ENCODE data around the gene DDX41. TPM values are rescaled to one million over a fixed set of nuclear protein-coding genes. Genes with fewer than 3 reads are reported as not detected.

DDX41 gene
- total RNA-seq, 2 donors from 2014 or later, result 53.7 to 138 TPM

- ATAC-seq (ENCODE audit: insufficient number of reproducible peaks, low FRiP score, low read depth), result no peak
- no peaks in the 10 kb centered on the region for H3K27me3 ChIP-seq (replicated peaks; ENCODE audit: insufficient read depth)
- peaks cover 6% of the 10 kb centered on the region for H3K36me3 ChIP-seq
- peaks cover 3 to 15% of the 10 kb centered on the region in 2 donors for H3K4me1 ChIP-seq (ENCODE audit: control insufficient read depth in 1 of 2, low read depth in 2 of 2)
- no peak overlapping the region for H3K27ac ChIP-seq
- no peak overlapping the region for H3K4me3 ChIP-seq
- DNase-seq (ENCODE audit: low spot score), result peak; percentile 79
- no peaks in the 10 kb centered on the region for H3K9me3 ChIP-seq
- TF ChIP-seq CTCF (IDR thresholded peaks at IDR 0.05), result peak; percentile 96
Observed at GRCh38 chr5:177500685-177501522, 15.9 kb downstream of the DDX41 start.

- Histone ChIP-seq H3K4me3 (no peak overlapping the region), H3K36me3 (peaks cover 7% of the 10 kb centered on the region), H3K9me3 (no peaks in the 10 kb centered on the region), H3K27ac (no peak overlapping the region), H3K4me1 (ENCODE audit: control insufficient read depth in 1 of 2, low read depth in 2 of 2) (peaks cover 12 to 25% of the 10 kb centered on the region in 2 donors), H3K27me3 (replicated peaks; ENCODE audit: insufficient read depth) (no peaks in the 10 kb centered on the region)
- no peak for TF ChIP-seq CTCF (IDR thresholded peaks at IDR 0.05)
- no peak for DNase-seq (ENCODE audit: low spot score)
- no peak for ATAC-seq (ENCODE audit: insufficient number of reproducible peaks, low FRiP score, low read depth)
Observed at GRCh38 chr5:177499842-177500241, 16.9 kb downstream of the DDX41 start.

DNA sequence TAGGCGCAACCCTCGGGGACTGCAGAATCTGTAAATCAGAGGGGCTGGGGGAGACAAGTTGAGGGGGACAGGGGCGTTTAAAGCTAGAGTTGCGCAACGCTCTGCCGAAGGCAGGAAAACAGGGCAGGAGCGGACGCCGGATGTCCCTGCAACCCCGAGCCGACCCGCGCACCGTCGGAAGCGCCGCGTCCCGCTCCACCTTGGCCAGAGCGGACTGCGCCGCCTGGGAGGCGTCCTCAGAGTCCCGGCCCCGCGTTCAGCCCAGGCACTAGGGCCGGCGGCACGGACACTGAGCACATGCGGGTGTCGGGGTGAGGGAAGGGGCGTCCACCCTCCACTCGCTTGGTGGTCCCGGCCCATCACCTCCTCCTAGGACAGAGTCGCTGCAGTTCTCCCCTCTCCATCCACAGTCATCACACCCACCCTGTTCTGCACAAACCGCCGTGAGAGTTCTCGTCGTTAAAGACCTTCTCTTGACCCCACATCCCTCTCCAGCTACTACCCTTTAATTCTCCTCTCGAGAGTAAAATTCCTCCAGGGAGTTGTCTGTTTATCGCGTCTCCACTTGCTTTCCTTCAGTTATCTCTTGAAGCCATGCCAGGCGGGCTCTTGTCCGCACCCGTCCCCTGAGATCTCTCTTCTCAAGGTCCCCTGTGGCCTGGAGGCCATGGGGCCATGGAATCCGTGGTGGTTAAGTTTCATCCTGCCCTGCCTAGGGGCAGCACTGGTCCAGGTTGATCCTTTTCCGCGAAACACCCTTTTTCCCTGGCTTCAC, 18.6 kb downstream of the DDX41 start:
- Histone ChIP-seq H3K9me3 (no peaks in the 10 kb centered on the region), H3K27me3 (replicated peaks; ENCODE audit: insufficient read depth) (no peaks in the 10 kb centered on the region), H3K27ac (peak overlapping the region; percentile 33 to 100), H3K36me3 (peaks cover 14% of the 10 kb centered on the region), H3K4me3 (peak overlapping the region; percentile 90), H3K4me1 (ENCODE audit: control insufficient read depth in 1 of 2, low read depth in 2 of 2) (peaks cover 27 to 42% of the 10 kb centered on the region in 2 donors)
- DNase-seq (ENCODE audit: low spot score), result no peak
- no peak for TF ChIP-seq CTCF (IDR thresholded peaks at IDR 0.05)
- no peak for ATAC-seq (ENCODE audit: insufficient number of reproducible peaks, low FRiP score, low read depth)

- Histone ChIP-seq H3K9me3 (no peaks in the 10 kb centered on the region), H3K4me3 (peak within 1 kb of the TSS; percentile 90), H3K27me3 (replicated peaks; ENCODE audit: insufficient read depth) (no peaks in the 10 kb centered on the region), H3K4me1 (ENCODE audit: control insufficient read depth in 1 of 2, low read depth in 2 of 2) (peaks cover 34 to 49% of the 10 kb centered on the region in 2 donors), H3K27ac (peak within 1 kb of the TSS; percentile 100), H3K36me3 (peaks cover 20% of the 10 kb centered on the region)
- DNase-seq (ENCODE audit: low spot score) (peak; percentile 86), ATAC-seq (ENCODE audit: insufficient number of reproducible peaks, low FRiP score, low read depth) (peak; percentile 41)
- no peak for TF ChIP-seq CTCF (IDR thresholded peaks at IDR 0.05)
Observed at GRCh38 chr5:177497292-177498012, 19.3 kb downstream of the DDX41 start, which contains the start of gene PDLIM7. Gene PDLIM7 (minus strand): TSS chr5:177497604. CDS start chr5:177496512, 1,092 bp downstream.
